ACHN (cell line): ENCODE results near the gene MEAK7.

ENCODE experiments used
- DNase-seq: peaks from one replicate; pipeline ENCODE4 v3.0.0-alpha.2; 2015
- in situ Hi-C: cut with HindIII; loops from 2 replicates; pipeline ENCODE4 v1.10.0; 2017; ENCODE audit warnings: low sequenced_read_pairs, low pct_ligation_motif_present, low pct_unique_long_range_greater_than_20kb

The MEAK7 gene

DNA sequence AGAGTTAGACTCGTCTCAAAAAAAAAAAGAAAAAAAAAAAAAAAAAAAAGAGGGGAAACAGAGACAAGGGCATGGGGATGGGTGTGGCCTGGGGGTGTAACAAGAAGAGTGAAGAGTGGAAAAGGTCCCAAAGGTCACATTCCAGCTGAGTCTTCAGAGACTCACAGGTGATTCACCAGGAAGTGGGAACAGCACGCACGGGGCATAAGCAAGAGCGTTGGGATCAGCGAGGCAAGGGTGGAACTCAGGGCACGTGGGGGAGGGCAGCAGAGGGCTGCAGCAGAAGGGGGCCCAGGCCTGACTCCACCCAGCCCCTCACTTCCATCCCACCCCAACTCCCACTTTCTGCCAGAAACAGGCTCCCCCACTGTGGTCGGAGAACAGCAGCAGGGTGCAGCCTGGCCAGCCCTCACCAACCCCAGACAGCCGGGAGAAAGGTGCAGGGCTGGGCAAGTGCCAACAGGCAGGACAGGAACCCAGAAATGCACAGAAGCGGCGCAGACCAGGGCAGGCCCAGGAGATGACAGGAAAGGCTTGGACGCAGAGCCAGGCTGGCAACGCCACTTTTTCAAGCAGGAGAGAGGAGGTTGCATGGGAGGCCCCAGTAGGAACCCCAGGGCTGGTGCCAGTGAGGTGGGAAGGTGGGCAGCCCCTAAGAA lies 3.3 kb downstream of the MEAK7 start:
- in situ Hi-C loops = loop anchor here (25.0 kb wide), 1 partner anchor 236 kb away; no protein-coding TSS in a partner anchor
- DNase-seq = peak; percentile 77

DNA sequence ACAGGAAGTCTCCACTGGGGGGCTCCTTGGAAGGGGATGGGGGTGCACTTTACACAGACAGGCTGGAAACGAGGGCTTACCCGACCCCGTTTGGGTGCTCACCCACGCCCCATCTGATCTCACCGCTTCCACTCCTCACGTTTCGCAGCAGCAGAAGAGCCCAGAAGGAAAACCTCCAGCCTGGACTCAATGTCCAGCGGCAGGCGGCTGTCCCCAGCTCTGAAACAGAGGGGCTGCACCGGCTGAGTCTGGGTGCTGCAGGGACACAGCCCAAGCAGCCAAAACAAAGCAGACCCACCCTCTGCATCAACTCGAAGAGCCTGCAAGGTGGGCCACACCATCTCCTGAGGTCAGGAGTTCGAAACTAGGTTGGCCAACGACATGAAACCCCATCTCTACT lies 3.9 kb downstream of the MEAK7 start:
- no peak for DNase-seq
- in situ Hi-C loops = loop anchor here (25.0 kb wide), 1 partner anchor 237 kb away; no protein-coding TSS in a partner anchor

DNA sequence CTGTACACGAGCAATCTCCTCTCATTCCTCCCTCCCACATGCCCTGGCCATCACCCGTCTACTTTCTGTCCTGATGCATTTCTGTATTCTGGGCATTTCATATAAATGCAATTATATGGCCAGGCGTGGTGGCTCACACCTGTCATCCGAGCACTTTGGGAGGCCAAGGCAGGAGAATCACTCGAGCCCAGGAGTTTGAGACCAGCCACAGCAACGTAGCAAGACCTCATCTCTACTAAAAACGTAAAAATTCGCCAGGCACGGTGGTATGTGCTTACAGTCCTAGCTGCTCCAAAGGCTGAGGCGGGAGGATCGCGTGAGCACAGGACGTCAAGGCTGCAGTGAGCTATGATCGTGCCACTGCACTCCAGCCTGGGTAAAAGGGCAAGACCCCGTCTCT lies 4.8 kb downstream of the MEAK7 start:
- DNase-seq = no peak
- in situ Hi-C loops = loop anchor here (25.0 kb wide), 1 partner anchor 238 kb away; no protein-coding TSS in a partner anchor

- no peak for DNase-seq
- in situ Hi-C loops = no loop called here
Measured at GRCh38 chr16:84498859-84499620, 5.4 kb downstream of the MEAK7 start.

- no peak for DNase-seq
- in situ Hi-C loops = no loop called here
Measured at GRCh38 chr16:84498223-84498610, 6.2 kb downstream of the MEAK7 start.

- DNase-seq = no peak
- in situ Hi-C loops = no loop called here
Measured at GRCh38 chr16:84497418-84498222, 6.8 kb downstream of the MEAK7 start.

GRCh38 chr16:84496991-84497390 lies 7.5 kb downstream of the MEAK7 start:
- no peak for DNase-seq
- in situ Hi-C loops = no loop called here

DNA sequence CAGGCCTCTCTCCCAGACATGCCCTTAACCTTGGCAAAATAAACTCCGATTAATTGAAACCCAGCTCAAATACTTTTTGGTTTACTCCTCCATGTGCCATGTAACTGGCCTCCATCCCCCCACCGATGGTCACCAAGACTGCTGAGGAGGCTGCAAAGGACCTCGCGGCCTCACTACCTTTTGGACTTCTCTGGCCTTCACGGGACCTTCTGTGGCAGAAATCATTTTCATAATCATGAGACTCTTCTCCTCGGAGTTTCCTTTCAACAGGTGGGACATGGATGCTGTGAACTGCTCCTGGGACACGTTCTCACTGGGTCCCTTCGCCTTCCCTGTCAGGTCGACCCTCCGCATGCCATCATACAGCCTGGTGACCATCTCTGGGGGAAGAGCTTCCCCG lies 9.0 kb downstream of the MEAK7 start:
- no peak for DNase-seq
- in situ Hi-C loops = no loop called here

DNA sequence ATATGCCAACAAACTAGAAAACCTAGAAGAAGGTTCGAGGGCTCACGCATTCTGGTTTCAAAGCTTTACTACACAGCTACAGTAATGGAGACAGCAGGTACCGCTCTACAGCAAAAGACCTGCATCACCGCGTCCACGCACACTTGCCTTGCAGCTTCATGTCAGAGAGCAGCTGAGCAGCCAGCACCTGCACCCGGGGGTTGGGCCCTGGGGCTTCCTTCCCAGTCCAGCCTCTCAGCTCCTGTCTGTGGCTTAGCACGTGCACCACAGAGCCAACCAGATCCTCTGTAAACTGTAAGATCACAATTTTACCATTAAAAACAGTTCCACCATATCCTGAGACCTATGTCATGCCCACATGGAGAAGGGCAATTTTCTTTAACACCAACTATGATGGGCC lies 15.3 kb downstream of the MEAK7 start:
- in situ Hi-C loops = no loop called here
- no peak for DNase-seq

- no peak for DNase-seq
- in situ Hi-C loops = no loop called here
Measured at GRCh38 chr16:84487358-84487757, 17.1 kb downstream of the MEAK7 start.

DNA sequence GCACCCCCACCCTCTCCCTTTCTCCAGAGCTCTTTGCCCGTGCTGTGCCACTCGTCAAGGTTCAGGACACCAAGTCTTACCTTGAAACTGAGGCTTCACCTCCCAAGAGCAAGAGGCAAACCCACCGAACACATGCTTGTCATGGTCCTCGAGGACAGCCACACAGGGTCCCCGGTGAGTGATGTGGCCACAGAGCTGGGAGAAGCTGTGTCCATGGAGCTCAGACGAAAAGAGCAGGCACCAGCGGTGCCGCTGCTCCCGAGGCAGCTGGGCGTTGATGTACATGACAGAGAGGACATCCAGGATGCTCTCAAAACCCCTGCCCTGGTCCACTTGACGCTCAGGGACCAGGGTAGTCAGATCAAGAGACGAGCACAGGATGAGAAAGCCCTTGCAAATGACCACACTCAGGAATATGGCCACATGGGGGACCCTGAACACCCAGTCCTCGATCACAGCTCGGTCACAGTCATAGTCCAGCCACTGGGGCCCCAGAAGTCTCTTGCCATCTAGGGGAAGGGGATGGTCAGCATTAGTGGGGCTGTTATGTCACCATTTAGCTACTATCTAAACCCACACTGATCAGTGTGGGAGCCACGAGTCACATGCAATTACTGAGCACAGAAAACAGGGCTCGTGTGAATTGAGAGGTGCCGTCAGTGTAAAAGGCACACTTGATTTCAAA lies 17.8 kb downstream of the MEAK7 start:
- no peak for DNase-seq
- in situ Hi-C loops = no loop called here

DNA sequence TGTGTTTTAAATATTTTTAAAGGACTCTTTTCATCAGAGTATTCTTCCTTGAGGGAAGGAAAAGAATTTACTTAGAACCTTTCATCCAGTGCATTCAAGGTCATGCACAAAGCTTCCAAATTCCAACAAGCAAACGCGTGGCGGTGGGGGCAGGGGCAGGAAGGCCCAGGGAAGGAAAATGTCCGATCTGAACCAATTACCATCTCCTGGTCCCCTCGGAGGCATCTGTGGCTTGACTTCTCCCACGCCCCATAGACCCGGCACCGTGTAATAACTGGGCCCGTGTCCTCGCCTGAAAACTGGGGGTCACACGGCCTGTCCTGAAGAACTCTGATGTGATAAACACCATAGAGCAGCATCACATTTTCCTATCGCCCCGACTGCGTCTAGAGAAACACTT lies 18.3 kb downstream of the MEAK7 start:
- no peak for DNase-seq
- in situ Hi-C loops = no loop called here

DNA sequence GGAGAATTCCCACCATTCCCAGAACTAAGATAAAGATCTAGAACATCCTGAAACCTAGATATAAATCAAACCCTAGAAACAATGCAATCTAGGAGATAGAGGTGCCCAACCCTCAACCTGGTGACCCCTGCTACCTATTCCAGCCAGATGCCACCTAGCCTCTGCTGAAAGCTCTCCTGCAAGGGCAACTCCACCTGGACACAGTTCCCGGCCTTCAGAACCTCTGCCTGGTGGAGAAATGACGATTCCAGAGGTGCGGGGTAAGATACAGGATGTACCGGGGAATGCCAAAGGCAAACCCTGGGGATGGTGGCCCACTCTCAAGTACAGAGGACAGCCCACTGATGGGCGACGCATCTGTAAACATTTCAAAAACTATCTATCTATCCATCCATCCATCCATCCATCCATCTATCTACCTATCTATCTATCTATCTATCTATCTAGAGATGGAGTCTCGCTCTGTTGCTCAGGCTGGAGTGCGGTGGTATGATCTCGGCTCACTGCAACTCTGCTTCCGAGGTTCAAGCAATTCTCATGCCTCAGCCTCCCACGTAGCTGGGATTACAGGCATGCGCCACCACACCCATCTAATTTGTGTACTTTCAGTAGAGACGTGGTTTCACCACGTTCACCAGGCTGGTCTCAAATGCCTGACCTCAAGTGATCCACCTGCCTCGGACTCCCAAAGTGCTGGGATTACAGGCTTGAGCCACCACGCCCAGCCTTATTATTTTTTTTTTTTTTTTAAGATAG lies 19.0 kb downstream of the MEAK7 start:
- in situ Hi-C loops = no loop called here
- no peak for DNase-seq

- in situ Hi-C loops = no loop called here
- DNase-seq = peak; percentile 60
Measured at GRCh38 chr16:84484579-84485254, 19.7 kb downstream of the MEAK7 start.

DNA sequence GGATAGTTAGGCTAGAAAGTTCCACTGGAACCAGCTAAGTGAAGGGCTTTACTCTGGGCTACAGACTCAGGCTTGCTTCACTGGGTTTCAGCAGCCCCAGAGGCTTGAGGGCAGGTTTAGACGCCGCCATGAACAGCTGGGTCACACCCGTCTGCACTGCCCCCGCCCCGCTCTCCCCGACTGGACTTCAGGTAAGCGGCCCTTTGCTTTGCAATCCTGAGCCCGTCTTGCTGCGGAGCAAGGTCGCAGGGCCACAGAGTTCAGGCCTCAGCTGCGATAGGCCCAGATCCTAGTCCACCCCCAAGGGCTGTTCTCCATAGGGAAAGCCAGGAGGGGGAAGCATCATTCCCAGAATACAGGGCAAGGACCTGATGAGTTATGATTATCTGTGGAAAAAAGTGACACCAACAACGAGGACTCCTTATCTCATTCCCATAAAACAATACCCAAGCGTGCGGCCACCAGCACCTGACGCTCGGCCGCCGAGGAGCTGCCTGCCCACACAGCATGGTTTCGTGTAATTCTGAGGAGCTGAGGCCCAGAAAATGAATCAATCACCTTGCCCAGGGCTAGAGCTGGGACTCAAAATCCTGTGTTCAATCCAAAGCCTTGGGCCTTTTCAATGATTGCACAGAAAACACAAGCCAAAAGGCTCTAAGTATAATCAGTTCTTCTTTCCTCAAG lies 20.4 kb downstream of the MEAK7 start:
- no peak for DNase-seq
- in situ Hi-C loops = no loop called here

DNA sequence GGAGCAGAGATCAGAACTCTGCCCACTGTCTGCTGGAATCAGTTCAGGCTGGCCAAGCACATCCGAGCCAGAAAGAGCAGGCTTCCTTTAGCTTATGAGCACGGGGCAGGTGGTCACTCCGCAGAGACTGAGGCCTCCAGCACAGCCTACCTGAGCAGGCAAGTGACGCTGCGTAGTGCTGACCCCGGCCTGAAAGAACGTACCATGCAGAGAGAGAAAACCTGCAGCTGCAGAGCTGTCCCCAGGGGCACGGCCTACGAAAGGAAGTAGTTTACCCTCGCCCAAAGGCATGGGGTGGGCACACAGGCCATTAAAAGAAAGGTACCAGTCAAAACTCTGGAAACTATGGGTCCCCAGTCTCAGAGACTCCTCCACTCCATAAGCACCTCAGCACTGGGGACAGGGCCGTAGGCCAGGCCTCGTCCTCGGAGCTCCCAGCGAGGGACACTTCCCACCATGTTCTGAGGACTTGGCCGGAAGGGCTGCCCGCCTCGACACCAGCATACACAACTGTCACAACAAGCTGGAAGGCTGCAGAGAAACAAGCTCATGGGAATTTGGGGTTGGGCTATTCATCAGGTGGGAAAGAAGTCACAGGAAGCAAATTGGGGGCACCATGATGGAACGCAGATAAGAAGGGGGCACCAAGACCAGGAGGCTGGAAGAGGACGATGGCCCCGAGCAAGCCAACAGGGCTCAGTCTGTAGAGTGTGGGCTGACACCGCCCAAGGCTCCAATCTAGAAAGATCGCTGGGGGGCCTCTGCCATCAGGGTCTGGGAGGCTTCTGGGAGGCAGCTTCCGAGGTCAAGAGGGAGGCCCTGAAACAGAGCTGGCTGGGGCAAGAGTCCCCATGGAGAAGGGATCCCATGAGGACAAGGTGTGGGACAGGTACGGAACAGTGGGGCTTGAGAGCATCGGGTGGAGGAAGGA lies 21.2 kb downstream of the MEAK7 start:
- no peak for DNase-seq
- in situ Hi-C loops = no loop called here
